Measurements from ENCODE around the gene BFSP2. TPM values are rescaled to one million over a fixed set of nuclear protein-coding genes. Genes with fewer than 3 reads are reported as not detected.

The BFSP2 gene
- total RNA-seq, 1 experiment from 2014 or later = 0.67 TPM

GRCh38 chr3:133476971-133477375, 77.1 kb downstream of the BFSP2 start:
- no peaks in the 10 kb centered on the region for H3K27me3 ChIP-seq (ENCODE audit: control insufficient read depth, insufficient read depth, low read length)
- no peaks in the 10 kb centered on the region for H3K36me3 ChIP-seq (ENCODE audit: control insufficient read depth, insufficient read depth, low read length)
- peak overlapping the region; percentile 18 for H3K27ac ChIP-seq (ENCODE audit: low read length)
- in situ Hi-C loops (cut with HindIII; ENCODE audit: low pct_unique_long_range_greater_than_20kb, low sequenced_read_pairs) (no loop called here), intact Hi-C loops (cut with micrococcal nuclease; ENCODE audit: unreplicated experiment) (no loop called here)
- ChIA-PET POLR2A (no interaction called here), CTCF (no interaction called here)
- no TSS peak for BruUV-seq (replicated peaks)
- H3K4me1 ChIP-seq (ENCODE audit: control insufficient read depth, insufficient read depth, low read length) = peaks cover 20% of the 10 kb centered on the region
- no peaks in the 10 kb centered on the region for H3K9me3 ChIP-seq (ENCODE audit: control insufficient read depth, insufficient read depth, low read depth, low read length)
- DNase-seq (ENCODE audit: low read depth, low spot score) = no peak
- TF ChIP-seq TCF7L2 (IDR thresholded peaks at IDR 0.05; ENCODE audit: low read depth, low read length) (no peak), REST (IDR thresholded peaks at IDR 0.05; ENCODE audit: insufficient read depth in 1 of 2, low read depth in 2 of 2, low read length in 1 of 2) (no peak), SIN3A (IDR thresholded peaks at IDR 0.05; ENCODE audit: borderline replicate concordance, insufficient read depth, low read depth, low read length) (no peak), POLR2AphosphoS5 (IDR thresholded peaks at IDR 0.05; ENCODE audit: low read depth, low read length) (no peak)
- TF ChIP-seq, protein P1, sequence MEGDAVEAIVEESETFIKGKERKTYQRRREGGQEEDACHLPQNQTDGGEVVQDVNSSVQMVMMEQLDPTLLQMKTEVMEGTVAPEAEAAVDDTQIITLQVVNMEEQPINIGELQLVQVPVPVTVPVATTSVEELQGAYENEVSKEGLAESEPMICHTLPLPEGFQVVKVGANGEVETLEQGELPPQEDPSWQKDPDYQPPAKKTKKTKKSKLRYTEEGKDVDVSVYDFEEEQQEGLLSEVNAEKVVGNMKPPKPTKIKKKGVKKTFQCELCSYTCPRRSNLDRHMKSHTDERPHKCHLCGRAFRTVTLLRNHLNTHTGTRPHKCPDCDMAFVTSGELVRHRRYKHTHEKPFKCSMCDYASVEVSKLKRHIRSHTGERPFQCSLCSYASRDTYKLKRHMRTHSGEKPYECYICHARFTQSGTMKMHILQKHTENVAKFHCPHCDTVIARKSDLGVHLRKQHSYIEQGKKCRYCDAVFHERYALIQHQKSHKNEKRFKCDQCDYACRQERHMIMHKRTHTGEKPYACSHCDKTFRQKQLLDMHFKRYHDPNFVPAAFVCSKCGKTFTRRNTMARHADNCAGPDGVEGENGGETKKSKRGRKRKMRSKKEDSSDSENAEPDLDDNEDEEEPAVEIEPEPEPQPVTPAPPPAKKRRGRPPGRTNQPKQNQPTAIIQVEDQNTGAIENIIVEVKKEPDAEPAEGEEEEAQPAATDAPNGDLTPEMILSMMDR (IDR thresholded peaks at IDR 0.05) = no peak
- H3K4me3 ChIP-seq (ENCODE audit: low read depth in 2 of 2, low read length in 2 of 2) = no peak overlapping the region
- no peak for ATAC-seq

DNA sequence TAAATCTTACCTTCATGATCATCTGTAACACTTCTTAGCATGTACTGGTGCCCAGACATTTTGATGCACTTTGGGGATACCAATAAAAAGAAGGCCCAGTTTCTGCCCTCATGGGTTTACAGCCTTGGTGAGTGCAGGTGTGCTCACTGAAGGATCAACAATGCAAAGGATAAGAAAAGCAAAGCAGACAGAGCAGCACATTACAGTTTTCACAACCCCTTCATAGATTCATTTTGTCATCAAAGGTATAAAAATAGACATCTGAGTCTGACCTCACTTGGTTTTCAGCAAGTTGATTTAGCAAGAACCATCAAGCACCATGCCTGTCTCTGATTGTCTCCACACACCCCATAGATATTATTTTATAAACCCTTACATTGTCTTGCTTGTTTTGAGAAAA, 77.6 kb downstream of the BFSP2 start:
- no peak for DNase-seq (ENCODE audit: low read depth, low spot score)
- no peak for TF ChIP-seq POLR2AphosphoS5 (IDR thresholded peaks at IDR 0.05; ENCODE audit: low read depth, low read length)
- TF ChIP-seq, protein P1 (IDR thresholded peaks at IDR 0.05) = no peak
- TF ChIP-seq REST (IDR thresholded peaks at IDR 0.05; ENCODE audit: insufficient read depth in 1 of 2, low read depth in 2 of 2, low read length in 1 of 2) = no peak
- Histone ChIP-seq H3K4me3 (ENCODE audit: low read depth in 2 of 2, low read length in 2 of 2) (no peak overlapping the region), H3K9me3 (ENCODE audit: control insufficient read depth, insufficient read depth, low read depth, low read length) (no peaks in the 10 kb centered on the region), H3K27me3 (ENCODE audit: control insufficient read depth, insufficient read depth, low read length) (no peaks in the 10 kb centered on the region), H3K36me3 (ENCODE audit: control insufficient read depth, insufficient read depth, low read length) (no peaks in the 10 kb centered on the region), H3K4me1 (ENCODE audit: control insufficient read depth, insufficient read depth, low read length) (peaks cover 20% of the 10 kb centered on the region), H3K27ac (ENCODE audit: low read length) (peak overlapping the region; percentile 18; the same call in 1 of the 2 replicates)
- ChIA-PET POLR2A (no interaction called here), CTCF (no interaction called here)
- BruUV-seq (replicated peaks) = no TSS peak
- intact Hi-C loops (cut with micrococcal nuclease; ENCODE audit: unreplicated experiment) = no loop called here
- in situ Hi-C loops (cut with HindIII; ENCODE audit: low pct_unique_long_range_greater_than_20kb, low sequenced_read_pairs) = no loop called here
- ATAC-seq = no peak

Data from Panc1 (cell line).